HepG2 (cell line): Measurements from ENCODE around the gene LIN7A. TPM values are rescaled to one million over a fixed set of nuclear protein-coding genes. Genes with fewer than 3 reads are reported as not detected.

Experiments
- BRCA1 ChIP-seq: sonication (generic); formaldehyde crosslinking; IDR thresholded peaks from 2 replicates; pipeline ENCODE4 v1.4.0; 2020; ENCODE audit warnings: missing genetic modification reagents
- CERS6 ChIP-seq: sonication (generic); formaldehyde crosslinking; IDR thresholded peaks from 2 replicates; pipeline ENCODE4 v1.5.0; 2020; ENCODE audit warnings: missing genetic modification reagents
- EEA1 ChIP-seq: sonication (generic); formaldehyde crosslinking; IDR thresholded peaks from 2 replicates; pipeline ENCODE4 v1.5.1; 2020; ENCODE audit warnings: mild to moderate bottlenecking, missing genetic modification reagents, borderline replicate concordance
- GABPA ChIP-seq, 2 experiments: IDR thresholded peaks; 2 replicates each; pipeline ENCODE4 v1.6.1; 2011 to 2016; ENCODE audit warnings: low read depth in 2 of 2, low read length in 1 of 2, missing biosample characterization in 1 of 2, missing genetic modification characterization in 1 of 2
- HDAC6 ChIP-seq: fragments of 200-600 bp; sonication (generic); IDR thresholded peaks from 2 replicates; pipeline ENCODE4 v1.7.0; 2017; ENCODE audit warnings: mild to moderate bottlenecking, antibody characterized with exemption, low read length, low read depth
- KLF9 ChIP-seq: IDR thresholded peaks from 2 replicates; pipeline ENCODE4 v1.6.1; 2016; ENCODE audit warnings: low read depth
- MAF1 ChIP-seq: sonication (generic); formaldehyde crosslinking; IDR thresholded peaks from 2 replicates; pipeline ENCODE4 v1.5.0; 2020; ENCODE audit warnings: missing genetic modification reagents, borderline replicate concordance
- MLX ChIP-seq: IDR thresholded peaks from 2 replicates; pipeline ENCODE4 v1.6.1; 2016
- NAIF1 ChIP-seq: sonication (generic); formaldehyde crosslinking; IDR thresholded peaks from 2 replicates; pipeline ENCODE4 v1.5.0; 2020; ENCODE audit warnings: mild to moderate bottlenecking, missing genetic modification reagents, borderline replicate concordance
- NFATC3 ChIP-seq: sonication (generic); formaldehyde crosslinking; IDR thresholded peaks from 2 replicates; pipeline ENCODE4 v1.5.1; 2020; ENCODE audit warnings: mild to moderate bottlenecking, missing genetic modification reagents
- RELA ChIP-seq: sonication (generic); formaldehyde crosslinking; IDR thresholded peaks from 2 replicates; pipeline ENCODE4 v1.4.0; 2020; ENCODE audit warnings: missing genetic modification reagents
- SIN3B ChIP-seq: fragments of 150-350 bp; IDR thresholded peaks from 2 replicates; pipeline ENCODE4 v1.6.1; 2014; ENCODE audit warnings: low read length
- SMAD9 ChIP-seq: sonication (generic); formaldehyde crosslinking; IDR thresholded peaks from 2 replicates; pipeline ENCODE4 v1.5.1; 2020; ENCODE audit warnings: mild to moderate bottlenecking, missing genetic modification reagents
- THAP11 ChIP-seq: IDR thresholded peaks from 2 replicates; pipeline ENCODE4 v1.6.1; 2016; ENCODE audit warnings: missing biosample characterization, missing genetic modification reagents
- TSC22D2 ChIP-seq: sonication (generic); formaldehyde crosslinking; IDR thresholded peaks from 2 replicates; pipeline ENCODE4 v1.5.1; 2020; ENCODE audit warnings: missing genetic modification reagents, mild to moderate bottlenecking, borderline replicate concordance
- ZBTB10 ChIP-seq: sonication (generic); formaldehyde crosslinking; IDR thresholded peaks from 2 replicates; pipeline ENCODE4 v1.4.0; 2020; ENCODE audit warnings: missing genetic modification reagents, borderline replicate concordance
- ZNF12 ChIP-seq: sonication (generic); formaldehyde crosslinking; IDR thresholded peaks from 2 replicates; pipeline ENCODE4 v1.5.0; 2020; ENCODE audit warnings: missing genetic modification reagents
- ZNF124 ChIP-seq: sonication (generic); formaldehyde crosslinking; IDR thresholded peaks from 2 replicates; pipeline ENCODE4 v1.4.0; 2020; ENCODE audit warnings: missing genetic modification reagents
- ZNF326 ChIP-seq: sonication (generic); formaldehyde crosslinking; IDR thresholded peaks from 2 replicates; pipeline ENCODE4 v1.4.0; 2020; ENCODE audit warnings: missing genetic modification reagents, borderline replicate concordance
- ZNF460 ChIP-seq: sonication (generic); formaldehyde crosslinking; IDR thresholded peaks from 2 replicates; pipeline ENCODE4 v1.5.1; 2020; ENCODE audit warnings: missing genetic modification reagents, mild to moderate bottlenecking, borderline replicate concordance
- ZNF547 ChIP-seq: sonication (generic); formaldehyde crosslinking; IDR thresholded peaks from 2 replicates; pipeline ENCODE4 v1.5.1; 2020; ENCODE audit warnings: mild to moderate bottlenecking, missing genetic modification reagents
- polyA plus RNA-seq, 8 experiments: library from polyadenylated mRNA; depleted of rRNA in 3 of 8; stranded (reverse) in 7 of 8; unstranded in 1 of 8; fragments of >200 nt; fragmentation: Illumina TruSeq in 4 of 8; extraction: Trizol in 4 of 8; gene quantifications; 2 replicates each; pipeline versions ENCODE4 v1.2.1 to v1.2.3, GENCODE V29; 2011 to 2016; ENCODE audit warnings: low read depth in 4 of 8, missing spikeins in 1 of 8, mixed read lengths in 1 of 8; ENCODE audit not compliant: insufficient read depth in 1 of 8
- total RNA-seq, 5 experiments: library from RNA; depleted of rRNA; stranded (reverse); fragments of >200 nt; fragmentation: Illumina TruSeq; extraction: Trizol; gene quantifications; 2 replicates each; pipeline ENCODE4 v1.2.3, GENCODE V29; 2016; ENCODE audit warnings: low read depth in 1 of 5
- TF ChIP-seq, protein P1 (sequence below): sonication (generic); formaldehyde crosslinking; IDR thresholded peaks from 2 replicates; pipeline ENCODE4 v1.4.0; 2020; ENCODE audit warnings: mild to moderate bottlenecking, missing genetic modification reagents
- TF ChIP-seq, protein P2 (sequence below): sonication (generic); formaldehyde crosslinking; IDR thresholded peaks from 2 replicates; pipeline ENCODE4 v1.4.0; 2020; ENCODE audit warnings: missing genetic modification reagents
- TF ChIP-seq, protein P3 (sequence below): sonication (generic); formaldehyde crosslinking; IDR thresholded peaks from 2 replicates; pipeline ENCODE4 v1.8.0; 2022; ENCODE audit warnings: mild to moderate bottlenecking, missing genetic modification reagents

The LIN7A gene
- total and polyA plus RNA-seq, 2 of the 13 experiments (the other 11 are each of a cell fraction or from before 2014, with no cell fraction given): 18.5 to 19.2 TPM

GRCh38 chr12:80778005-80778541 is 159.7 kb downstream of the LIN7A start (continued):
- TF ChIP-seq ZBTB10 (0 out of 2 replicates have a peak, but pooled peaks have one; percentile 10), HDAC6 (no peak), ZNF326 (no peak), ZNF547 (CRISPR knock-in tag) (no peak), ZNF12 (CRISPR knock-in tag) (no peak), NAIF1 (CRISPR knock-in tag) (no peak), MLX (CRISPR knock-in tag) (peak; percentile 29; the same call in 1 of the 2 replicates), ZNF124 (CRISPR knock-in tag) (no peak), BRCA1 (CRISPR knock-in tag) (no peak), MAF1 (CRISPR knock-in tag) (no peak), ZNF460 (CRISPR knock-in tag) (no peak), NFATC3 (no peak), KLF9 (CRISPR knock-in tag) (no peak), GABPA (IDR thresholded peaks at IDR 0.05; ENCODE audit: low read depth, low read length) (no peak), GABPA (CRISPR knock-in tag; IDR thresholded peaks at IDR 0.05; ENCODE audit: low read depth) (0 out of 2 replicates have a peak, but pooled peaks have one; percentile 31), CERS6 (CRISPR knock-in tag) (no peak), RELA (CRISPR knock-in tag) (no peak), TSC22D2 (CRISPR knock-in tag) (no peak), EEA1 (no peak), SMAD9 (CRISPR knock-in tag) (no peak), THAP11 (0 out of 2 replicates have a peak, but pooled peaks have one; percentile 43), SIN3B (no peak)
- TF ChIP-seq, protein P1, sequence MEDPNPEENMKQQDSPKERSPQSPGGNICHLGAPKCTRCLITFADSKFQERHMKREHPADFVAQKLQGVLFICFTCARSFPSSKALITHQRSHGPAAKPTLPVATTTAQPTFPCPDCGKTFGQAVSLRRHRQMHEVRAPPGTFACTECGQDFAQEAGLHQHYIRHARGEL (CRISPR knock-in tag): no peak
- TF ChIP-seq, protein P2, sequence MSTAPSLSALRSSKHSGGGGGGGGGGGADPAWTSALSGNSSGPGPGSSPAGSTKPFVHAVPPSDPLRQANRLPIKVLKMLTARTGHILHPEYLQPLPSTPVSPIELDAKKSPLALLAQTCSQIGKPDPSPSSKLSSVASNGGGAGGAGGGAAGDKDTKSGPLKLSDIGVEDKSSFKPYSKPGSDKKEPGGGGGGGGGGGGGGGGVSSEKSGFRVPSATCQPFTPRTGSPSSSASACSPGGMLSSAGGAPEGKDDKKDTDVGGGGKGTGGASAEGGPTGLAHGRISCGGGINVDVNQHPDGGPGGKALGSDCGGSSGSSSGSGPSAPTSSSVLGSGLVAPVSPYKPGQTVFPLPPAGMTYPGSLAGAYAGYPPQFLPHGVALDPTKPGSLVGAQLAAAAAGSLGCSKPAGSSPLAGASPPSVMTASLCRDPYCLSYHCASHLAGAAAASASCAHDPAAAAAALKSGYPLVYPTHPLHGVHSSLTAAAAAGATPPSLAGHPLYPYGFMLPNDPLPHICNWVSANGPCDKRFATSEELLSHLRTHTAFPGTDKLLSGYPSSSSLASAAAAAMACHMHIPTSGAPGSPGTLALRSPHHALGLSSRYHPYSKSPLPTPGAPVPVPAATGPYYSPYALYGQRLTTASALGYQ (CRISPR knock-in tag): no peak
- TF ChIP-seq, protein P3, sequence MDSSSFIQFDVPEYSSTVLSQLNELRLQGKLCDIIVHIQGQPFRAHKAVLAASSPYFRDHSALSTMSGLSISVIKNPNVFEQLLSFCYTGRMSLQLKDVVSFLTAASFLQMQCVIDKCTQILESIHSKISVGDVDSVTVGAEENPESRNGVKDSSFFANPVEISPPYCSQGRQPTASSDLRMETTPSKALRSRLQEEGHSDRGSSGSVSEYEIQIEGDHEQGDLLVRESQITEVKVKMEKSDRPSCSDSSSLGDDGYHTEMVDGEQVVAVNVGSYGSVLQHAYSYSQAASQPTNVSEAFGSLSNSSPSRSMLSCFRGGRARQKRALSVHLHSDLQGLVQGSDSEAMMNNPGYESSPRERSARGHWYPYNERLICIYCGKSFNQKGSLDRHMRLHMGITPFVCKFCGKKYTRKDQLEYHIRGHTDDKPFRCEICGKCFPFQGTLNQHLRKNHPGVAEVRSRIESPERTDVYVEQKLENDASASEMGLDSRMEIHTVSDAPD (CRISPR knock-in tag): no peak
